ENCODE data around the gene GLI1.
"Not testable (repeated sequence)": the region's sequence is repeated elsewhere in the genome, so short reads cannot be mapped to it uniquely, and the experiment has no call there.

Gene GLI1

GRCh38 chr12:57459750-57460467 is at the start of gene GLI1:
Gene GLI1 (plus strand): TSS chr12:57459785. CDS start chr12:57463692, 3,907 bp downstream.
- DNase-seq (ENCODE audit: low read depth) = peak; percentile 28

- no peak for DNase-seq (ENCODE audit: low read depth)
Measured at GRCh38 chr12:57410534-57410933, 49.1 kb upstream of the GLI1 start.

- not testable (repeated sequence) for DNase-seq (ENCODE audit: low read depth)
Measured at GRCh38 chr12:57414160-57414559, 45.4 kb upstream of the GLI1 start.

- no peak for DNase-seq (ENCODE audit: low read depth)
Measured at GRCh38 chr12:57415088-57415487, 44.5 kb upstream of the GLI1 start.

- peak; percentile 20 for DNase-seq (ENCODE audit: low read depth)
Measured at GRCh38 chr12:57416039-57416996, 43.3 kb upstream of the GLI1 start.

GRCh38 chr12:57418255-57418654 is 41.3 kb upstream of the GLI1 start:
- no peak for DNase-seq (ENCODE audit: low read depth)

GRCh38 chr12:57419495-57419894 is 40.1 kb upstream of the GLI1 start:
- no peak for DNase-seq (ENCODE audit: low read depth)

GRCh38 chr12:57420482-57420881 is 39.1 kb upstream of the GLI1 start:
- no peak for DNase-seq (ENCODE audit: low read depth)

- not testable (repeated sequence) for DNase-seq (ENCODE audit: low read depth)
Measured at GRCh38 chr12:57426948-57427347, 32.6 kb upstream of the GLI1 start.

GRCh38 chr12:57428965-57429364 is 30.6 kb upstream of the GLI1 start:
- no peak for DNase-seq (ENCODE audit: low read depth)

- DNase-seq (ENCODE audit: low read depth) = no peak
Measured at GRCh38 chr12:57429473-57430111, 30.0 kb upstream of the GLI1 start.

- DNase-seq (ENCODE audit: low read depth) = peak; percentile 14
Measured at GRCh38 chr12:57430112-57430930, 29.3 kb upstream of the GLI1 start.

- peak; percentile 95 for DNase-seq (ENCODE audit: low read depth)
Measured at GRCh38 chr12:57430931-57431566, 28.5 kb upstream of the GLI1 start, which contains the start of gene R3HDM2. Gene R3HDM2 (minus strand): TSS chr12:57431043. CDS start chr12:57310428, 120,615 bp downstream.

GRCh38 chr12:57431654-57432188 is 27.9 kb upstream of the GLI1 start:
- no peak for DNase-seq (ENCODE audit: low read depth)

GRCh38 chr12:57433370-57433769 is 26.2 kb upstream of the GLI1 start:
- DNase-seq (ENCODE audit: low read depth) = no peak

- no peak for DNase-seq (ENCODE audit: low read depth)
Measured at GRCh38 chr12:57434517-57435223, 24.9 kb upstream of the GLI1 start, which contains the start of gene INHBC. Gene INHBC (plus strand): TSS chr12:57434784. CDS start chr12:57434887, 103 bp downstream.

GRCh38 chr12:57435293-57435692 is 24.3 kb upstream of the GLI1 start:
- DNase-seq (ENCODE audit: low read depth) = no peak

GRCh38 chr12:57438400-57438799 is 21.2 kb upstream of the GLI1 start:
- DNase-seq (ENCODE audit: low read depth) = no peak

- no peak for DNase-seq (ENCODE audit: low read depth)
Measured at GRCh38 chr12:57439762-57440266, 19.8 kb upstream of the GLI1 start.

GRCh38 chr12:57441393-57441792 is 18.2 kb upstream of the GLI1 start:
- DNase-seq (ENCODE audit: low read depth) = not testable (repeated sequence)
